NCI-H1105 treated with DMSO at 0.1 percent for 48 hours (cell line): ENCODE measurements around the gene NELL2.
"Not testable (repeated sequence)": the region's sequence is repeated elsewhere in the genome, so short reads cannot be mapped to it uniquely, and the experiment has no call there.

Experiments
- DNase-seq: peaks from one replicate; lab custom pipeline; 2025; lab: John Stamatoyannopoulos, UW

NELL2 gene

DNA sequence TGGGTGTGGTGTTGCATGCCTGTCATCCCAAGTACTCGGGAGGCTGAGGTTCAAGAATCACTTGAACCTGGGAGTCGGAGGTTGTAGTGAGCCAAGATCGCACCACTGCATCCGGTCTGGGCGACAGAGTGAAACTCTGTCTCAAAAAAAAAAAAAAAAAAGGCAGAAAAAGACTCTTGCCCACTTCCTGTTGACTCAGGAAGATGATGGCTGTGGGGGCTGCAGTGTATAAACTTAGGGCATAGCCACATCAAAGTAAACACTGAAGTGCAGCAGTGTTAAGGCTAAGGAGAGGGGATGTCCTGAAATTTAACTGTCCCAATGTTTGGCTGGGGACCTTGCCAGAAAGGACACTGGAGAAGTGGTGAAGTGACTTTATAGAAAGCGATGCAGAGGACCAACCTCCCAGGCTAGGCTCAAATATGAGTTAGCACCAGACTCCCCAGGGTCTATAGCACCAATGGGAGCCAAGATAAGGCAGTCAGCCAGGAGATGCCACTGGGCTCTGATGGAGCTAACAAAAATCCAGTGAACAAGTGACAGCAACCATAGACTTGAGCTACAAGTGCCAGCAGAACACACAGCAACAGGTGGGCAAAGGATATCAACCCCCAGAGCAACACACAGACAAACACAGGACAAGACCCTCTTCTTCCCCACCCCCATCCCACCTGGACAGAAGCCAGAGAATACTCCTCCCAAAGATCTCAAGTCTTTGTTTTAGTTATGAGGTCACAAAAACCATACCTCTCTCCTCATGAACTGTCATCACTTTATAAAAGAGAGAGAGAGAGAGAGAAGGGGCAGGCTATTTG is 28.0 kb downstream of the NELL2 start:
- no peak for DNase-seq

DNA sequence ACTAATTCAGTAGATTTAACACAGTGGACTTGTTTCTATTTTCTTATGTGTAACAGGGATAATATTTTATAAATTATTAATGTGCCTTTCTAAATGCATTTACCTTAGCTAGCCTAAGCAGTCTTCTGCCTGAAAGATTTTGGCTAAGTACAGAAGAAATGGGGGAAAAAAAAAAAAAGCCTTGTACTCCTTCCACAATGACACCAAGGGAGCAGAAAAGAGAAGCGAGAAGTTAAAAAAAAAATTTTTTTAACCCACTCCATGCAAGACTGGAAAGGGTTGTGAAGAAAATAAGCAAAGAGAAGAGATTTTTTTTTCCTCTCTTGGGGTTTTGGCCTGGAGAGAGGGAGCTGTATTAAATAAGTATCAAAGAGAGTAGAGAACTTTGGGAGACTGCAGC is 28.7 kb downstream of the NELL2 start:
- no peak for DNase-seq

DNA sequence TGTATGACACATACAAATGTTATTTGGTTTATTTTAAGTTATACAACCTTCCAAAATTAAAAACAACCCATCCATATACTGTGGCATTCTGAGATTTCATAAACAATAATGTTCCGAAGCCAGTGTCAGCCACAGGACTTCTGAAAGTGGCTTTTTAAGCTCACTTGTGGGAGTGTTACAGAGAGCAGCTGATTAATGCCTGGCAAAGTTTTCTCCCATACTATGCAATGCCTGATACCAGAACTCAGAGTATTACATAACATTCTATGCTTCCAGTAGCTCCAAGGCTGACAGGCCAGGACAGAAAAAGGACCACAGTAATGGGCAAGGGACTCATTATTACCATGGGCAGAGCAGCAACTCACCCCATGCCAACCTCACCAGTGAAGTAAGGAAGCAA is 29.3 kb downstream of the NELL2 start:
- no peak for DNase-seq

- no peak for DNase-seq
Observed at GRCh38 chr12:44842669-44843068, 33.4 kb downstream of the NELL2 start.

- no peak for DNase-seq
Observed at GRCh38 chr12:44839785-44840184, 36.3 kb downstream of the NELL2 start.

DNA sequence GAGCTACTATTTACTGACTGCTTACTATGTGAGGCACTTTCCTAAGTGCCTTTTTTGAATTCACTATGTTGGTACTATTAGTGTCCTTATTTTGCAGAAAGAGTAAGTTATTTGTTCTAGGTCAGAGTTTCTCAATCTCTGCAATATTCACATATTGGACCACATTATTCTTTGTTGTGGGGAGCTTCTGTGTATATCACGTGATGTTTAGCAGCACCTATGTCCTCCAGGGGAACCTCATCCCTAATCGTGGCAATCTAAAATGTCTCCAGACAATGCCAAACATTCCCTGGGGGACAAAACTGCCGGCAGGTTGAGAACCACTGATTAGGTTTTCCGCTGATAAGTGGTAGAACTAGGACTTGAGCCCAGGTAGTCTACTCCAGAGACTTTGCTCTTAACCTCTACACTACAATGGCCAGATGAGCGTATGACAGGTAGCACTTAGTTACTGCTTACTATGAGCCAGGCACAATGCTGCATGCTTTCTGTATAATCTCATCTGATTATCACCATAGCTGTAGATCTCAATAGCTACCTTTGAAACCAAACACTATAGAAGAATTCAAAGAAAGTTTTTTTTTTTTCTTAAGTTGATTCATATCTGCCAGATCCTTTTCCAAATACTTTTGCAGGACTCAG is 38.9 kb downstream of the NELL2 start:
- no peak for DNase-seq

- no peak for DNase-seq
Observed at GRCh38 chr12:44835641-44836379, 40.3 kb downstream of the NELL2 start.

DNA sequence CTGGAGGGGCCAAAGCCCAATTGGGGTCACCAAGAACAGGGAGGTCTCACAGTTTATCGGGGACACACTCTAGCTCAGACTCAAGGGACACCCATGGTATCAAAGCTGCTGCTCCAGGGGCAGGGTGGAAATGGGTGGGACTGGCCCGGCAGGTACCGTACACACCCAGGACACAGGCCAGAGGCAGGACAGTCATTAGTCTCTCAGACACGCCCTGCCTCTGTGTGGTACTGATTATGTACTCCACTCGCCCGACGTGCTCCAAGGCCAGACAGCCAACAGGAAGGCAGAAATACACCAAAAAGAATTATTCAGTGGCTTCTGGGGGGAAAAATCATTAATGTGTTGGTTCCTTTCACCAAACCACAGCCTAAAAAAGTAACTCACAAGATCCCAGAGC is 41.1 kb downstream of the NELL2 start:
- not testable (repeated sequence) for DNase-seq

GRCh38 chr12:44833561-44833960 is 42.6 kb downstream of the NELL2 start:
- DNase-seq = no peak

- no peak for DNase-seq
Observed at GRCh38 chr12:44830566-44831055, 45.5 kb downstream of the NELL2 start.

DNA sequence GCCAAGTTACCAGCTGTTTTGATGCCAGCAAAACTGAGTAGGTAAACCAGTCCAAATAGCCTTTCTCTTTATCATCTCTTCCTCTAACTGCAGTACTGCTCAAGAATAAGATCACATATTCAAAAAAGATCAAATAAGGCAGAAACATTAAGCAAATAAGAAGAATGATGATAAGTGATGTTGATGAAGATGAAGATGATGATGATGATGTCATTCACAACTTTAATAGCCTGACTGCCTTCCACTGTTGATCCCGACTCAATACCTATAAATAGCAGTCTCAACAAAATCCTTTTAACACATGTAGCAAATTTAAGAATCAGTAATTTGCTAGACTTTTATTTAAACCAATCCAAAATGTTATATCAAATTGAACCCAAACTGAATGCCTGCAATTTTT is 47.1 kb downstream of the NELL2 start:
- DNase-seq = no peak

DNA sequence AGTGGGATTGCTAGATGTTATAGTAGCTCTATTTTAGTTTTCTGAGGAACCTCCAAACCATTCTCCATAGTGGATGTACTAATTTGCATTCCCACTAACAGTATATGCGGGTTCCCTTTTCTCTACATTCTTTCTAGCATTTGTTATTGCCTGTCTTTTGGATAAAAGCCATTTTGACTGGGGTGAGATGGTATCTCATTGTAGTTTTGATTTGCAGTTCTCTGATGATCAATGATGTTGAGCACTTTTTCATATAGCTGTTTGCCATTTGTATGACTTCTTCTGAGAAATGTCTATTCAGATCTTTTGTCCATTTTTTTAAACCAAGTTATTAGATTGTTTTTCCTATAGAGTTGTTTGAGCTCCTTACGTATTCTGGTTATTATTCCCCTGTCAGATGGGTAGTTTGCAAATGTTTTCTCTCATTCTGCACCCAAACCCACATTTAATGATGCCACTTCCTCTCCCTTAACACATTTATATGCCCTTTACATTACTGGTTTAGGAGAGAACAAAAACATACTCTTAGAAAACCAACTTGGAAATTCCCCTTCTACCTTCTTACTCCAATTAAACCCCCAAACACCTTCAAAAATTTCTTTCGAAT is 48.2 kb downstream of the NELL2 start:
- DNase-seq = no peak

GRCh38 chr12:44821702-44822101 is 54.4 kb downstream of the NELL2 start:
- not testable (repeated sequence) for DNase-seq

DNA sequence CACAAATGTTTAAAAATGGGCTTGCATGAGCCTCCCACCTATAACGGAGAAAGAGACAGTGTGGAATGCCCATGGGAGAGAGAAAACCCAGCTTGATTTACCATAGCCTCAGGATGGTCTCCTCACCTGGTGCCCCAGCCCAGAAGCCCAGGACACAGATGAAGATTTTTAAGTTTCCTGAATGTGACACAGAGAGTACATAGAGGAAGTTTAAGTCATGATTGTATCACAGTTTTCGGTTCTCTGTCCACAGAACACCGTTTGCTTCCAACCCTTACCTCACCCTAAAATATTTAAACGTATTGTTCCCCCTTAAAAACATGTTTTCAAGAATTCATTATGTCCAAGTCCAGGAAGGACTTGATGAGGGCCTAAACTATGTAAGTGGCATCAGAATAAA is 56.2 kb downstream of the NELL2 start:
- DNase-seq = no peak

DNA sequence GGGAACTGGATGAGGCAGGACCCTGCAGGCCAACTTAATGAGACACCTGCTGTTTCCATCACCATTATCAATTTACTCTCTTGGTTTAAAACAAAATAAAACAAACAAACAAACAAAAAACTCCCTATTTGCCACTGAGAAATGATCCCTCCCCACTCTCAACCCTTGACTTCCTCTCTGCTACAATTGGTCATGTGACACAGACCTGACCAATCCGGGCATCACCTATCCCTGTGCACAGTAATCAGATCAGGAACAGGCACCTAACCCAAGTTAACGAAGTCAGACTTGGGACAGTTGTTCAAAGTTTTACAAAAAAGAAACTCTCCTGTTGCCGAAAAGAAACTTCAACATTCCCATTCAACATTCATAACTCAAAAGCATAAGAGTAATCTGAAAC is 58.4 kb downstream of the NELL2 start:
- no peak for DNase-seq

DNA sequence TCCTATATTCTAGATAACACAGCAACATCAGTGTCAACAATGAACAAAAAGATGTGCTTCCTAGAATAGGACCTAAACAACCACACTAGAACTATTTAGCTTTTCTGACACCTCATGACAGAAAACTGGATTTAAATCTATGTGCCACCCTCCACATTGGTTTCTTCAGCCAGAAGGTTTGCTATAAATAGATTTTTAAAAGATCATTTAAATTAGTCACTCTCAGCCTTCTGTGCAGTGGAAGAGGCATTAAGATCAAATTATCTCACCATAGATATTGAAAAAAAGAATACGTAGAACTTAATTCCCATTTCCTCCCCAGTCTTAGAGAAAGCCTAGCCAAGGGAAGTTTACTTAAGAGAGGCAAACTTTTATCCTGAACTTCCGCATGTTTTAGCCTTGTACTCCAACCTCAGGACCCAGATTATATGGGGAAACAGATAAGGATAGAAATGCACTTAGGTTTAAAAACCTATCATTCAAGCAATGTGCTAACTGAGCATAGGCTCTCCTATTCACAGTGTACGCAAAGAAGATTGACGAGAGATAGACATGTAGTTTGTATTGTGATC is 59.6 kb downstream of the NELL2 start:
- no peak for DNase-seq

- no peak for DNase-seq
Observed at GRCh38 chr12:44812062-44812461, 64.1 kb downstream of the NELL2 start.

DNA sequence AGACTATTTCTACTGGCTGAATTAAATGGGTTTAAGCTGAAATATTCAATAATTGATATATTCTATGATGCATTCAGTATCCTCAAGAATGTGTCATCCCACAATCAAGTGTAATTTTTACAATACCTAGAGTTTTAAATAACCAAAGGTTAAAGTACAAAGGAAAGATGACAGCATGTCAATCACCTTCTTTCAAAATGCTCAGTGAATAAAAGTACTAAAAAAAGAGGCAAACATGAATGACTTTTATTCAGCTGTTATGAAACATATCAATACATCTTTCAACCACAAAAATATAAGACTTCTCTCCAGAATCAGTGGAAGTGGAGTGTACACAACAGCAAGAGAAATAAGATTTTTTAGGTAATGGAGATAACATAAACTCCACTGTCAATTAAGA is 72.0 kb downstream of the NELL2 start:
- no peak for DNase-seq

DNA sequence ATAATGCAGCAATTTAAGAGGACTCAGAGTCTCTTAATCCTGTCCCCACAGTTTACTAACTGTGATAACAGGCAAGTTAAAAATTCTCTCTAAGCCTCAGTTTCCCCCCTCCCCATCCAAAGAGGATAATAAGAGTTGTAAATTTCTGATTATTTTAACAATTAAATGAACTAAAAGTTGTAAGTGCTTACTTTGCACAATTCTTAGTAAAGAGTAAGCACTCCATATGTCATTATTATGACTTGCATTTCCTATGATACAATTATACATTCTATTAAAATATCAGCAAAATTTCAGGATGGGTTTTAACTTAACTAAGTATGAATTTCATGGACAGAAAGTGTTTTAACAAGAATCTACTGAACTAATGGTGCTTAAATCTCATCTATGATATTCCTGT is 80.1 kb downstream of the NELL2 start:
- no peak for DNase-seq

DNA sequence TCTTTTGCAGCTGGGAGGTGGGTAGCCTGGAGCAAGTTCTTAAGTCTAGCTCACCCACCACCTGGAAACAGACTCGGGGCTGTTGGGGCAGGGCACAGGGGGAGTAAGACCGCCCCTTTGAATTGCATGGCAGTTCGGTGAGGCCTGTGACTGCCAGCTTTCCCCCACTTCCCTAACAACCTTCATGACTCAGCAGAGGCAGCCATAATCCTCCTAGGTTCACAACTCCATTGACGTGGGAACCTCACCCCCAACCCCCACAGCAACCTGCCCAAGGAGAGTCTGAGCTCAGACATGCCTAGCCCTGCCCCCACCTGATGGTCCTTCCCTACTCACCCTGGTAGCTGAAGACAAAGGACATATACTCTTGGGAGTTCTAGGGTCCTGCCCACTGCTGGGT is 87.4 kb downstream of the NELL2 start:
- DNase-seq = no peak

DNA sequence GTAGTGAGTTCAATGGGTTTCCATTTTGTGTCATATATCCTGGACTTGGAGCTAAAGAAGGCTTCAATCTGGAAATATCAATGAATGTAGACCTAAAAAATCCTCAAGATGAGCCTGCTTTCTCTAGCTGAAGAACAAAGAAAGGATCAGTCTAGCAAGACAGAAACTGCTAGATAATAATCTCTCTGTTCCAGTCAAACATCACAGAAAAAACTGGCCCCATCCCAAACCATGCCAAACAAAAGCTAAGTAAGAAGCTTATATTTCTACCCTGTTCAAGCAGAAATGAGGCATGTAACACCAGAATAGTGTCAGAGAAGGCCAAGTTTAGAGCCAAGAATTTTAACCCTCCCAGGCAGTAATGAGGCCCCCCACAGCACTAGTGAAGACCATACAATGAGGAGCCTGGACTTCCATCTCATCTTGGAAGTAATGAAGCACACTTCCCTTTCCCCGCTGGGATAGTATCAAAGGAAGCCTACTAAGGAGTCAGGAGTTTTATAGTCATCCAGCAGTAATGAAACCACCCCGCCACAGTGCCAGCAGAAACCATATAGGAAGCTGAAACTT is 95.8 kb downstream of the NELL2 start:
- no peak for DNase-seq

DNA sequence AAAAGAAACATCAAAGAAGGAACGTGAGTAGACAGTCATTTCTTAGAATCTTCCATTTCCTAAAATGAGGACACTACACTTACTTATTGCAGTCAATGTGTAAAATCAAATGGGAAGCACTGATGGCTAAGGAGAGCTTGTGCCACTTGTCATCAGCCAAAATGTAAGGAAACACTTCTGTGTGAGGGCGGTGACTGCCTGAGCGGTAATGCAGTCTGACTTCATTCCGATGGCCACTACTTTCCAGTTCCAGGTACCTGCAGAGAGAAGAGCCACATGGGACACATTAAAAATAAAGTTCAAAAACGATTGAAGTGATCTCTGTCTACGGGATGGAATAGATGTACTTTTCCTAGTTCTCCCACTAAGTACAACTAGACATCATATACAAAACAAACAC is 96.3 kb downstream of the NELL2 start:
- no peak for DNase-seq
